Right ventricle myocardium inferior (tissue), 1 donor: Measurements from ENCODE around the gene DGCR6. TPM values are rescaled to one million over a fixed set of nuclear protein-coding genes. Genes with fewer than 3 reads are reported as not detected.
A peak's percentile ranks its signal among the peaks of the same experiment; 100 is the strongest.
"Not testable (repeated sequence)": the region's sequence is repeated elsewhere in the genome, so short reads cannot be mapped to it uniquely, and the experiment has no call there.

ENCODE experiments used
- ATAC-seq: fragments of 200-7000 bp; cut with Tn5 transposase; one replicate; pipeline ENCODE4 v1.9.1; 2020; ENCODE audit warnings: mild to moderate bottlenecking, moderate library complexity
- DNase-seq: peaks from one replicate; pipeline ENCODE4 v3.0.0; 2021; ENCODE audit errors: missing footprints
- intact Hi-C: fragments of 100-400 bp; cut with DNase I; formaldehyde crosslinking; loops from one replicate; pipeline ENCODE4 v1.11.0; 2022
- total RNA-seq: library from RNA; stranded (reverse); fragmentation: NEBNext Ultra II Directional; extraction: Animal tissue kit (Norgen Biotek cat#: 25700); gene quantifications from one replicate; pipeline ENCODE4 v1.2.1, GENCODE V29; 2021
- donor health status: DM: no; HTN: yes; CAD: no; lungs with severe emphysema.

The DGCR6 gene
- total RNA-seq, 1 donor from 2014 or later = 8.0 TPM

DNA sequence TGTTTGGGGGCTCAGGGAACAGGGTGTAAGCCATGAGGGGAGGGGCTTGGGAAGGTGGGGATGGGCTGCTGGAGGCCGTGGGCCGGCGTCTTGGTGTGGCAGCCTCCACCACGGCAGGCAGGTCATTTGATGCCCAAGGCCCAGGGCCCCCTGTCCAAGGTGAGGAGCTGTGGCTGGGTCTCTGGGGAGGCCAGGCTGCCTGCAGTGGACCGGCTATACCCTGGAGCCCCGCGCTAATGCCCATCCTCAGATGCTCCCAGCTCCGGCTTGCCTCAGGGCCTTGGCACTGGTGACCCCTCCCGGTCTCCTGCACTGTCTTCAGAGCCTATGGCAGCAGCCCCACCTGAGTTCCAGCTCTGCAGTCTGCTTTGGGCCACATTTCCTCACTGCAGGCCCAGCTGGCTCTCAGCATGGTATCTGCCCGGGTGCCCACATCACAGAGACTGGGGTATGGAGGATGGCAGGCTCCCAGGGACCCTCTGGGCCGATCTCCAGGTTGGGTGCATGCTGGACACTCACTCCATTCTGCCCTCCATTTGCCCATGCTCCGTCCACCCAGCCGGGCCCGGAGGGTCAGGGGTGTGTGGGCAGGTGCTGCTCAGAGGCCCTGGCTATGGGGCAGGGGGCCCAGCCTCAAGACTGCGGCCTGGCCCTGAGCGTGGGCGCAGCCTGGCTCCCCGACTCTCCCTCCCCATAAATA is 51.7 kb downstream of the DGCR6 start:
- ATAC-seq, intact Hi-C loops: not testable (repeated sequence)
- peak; percentile 11 for DNase-seq

DNA sequence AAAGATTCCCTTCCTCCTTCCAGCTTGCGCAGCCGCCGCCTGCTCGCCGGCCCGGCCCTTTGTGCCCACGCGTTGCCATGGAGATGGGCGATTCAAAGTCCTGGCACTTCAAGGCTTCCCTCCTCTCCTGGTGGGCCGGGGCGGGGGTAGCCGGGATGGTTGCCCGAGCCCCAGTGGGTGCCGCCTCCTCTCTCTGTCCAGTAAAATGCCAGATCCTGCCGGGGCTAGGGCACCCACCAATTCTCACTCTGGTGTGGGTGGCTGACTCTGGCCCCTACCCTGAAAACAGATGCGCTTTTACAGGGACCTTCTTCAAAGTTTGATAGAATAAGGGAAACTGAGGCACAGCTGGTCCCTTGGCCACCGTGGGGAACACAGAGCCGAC is 52.2 kb downstream of the DGCR6 start:
- intact Hi-C loops, ATAC-seq: not testable (repeated sequence)
- peak; percentile 40 for DNase-seq

GRCh38 chr22:18958738-18959137 is 52.6 kb downstream of the DGCR6 start:
- ATAC-seq, intact Hi-C loops: not testable (repeated sequence)
- peak; percentile 27 for DNase-seq

GRCh38 chr22:18959266-18959665 is 53.1 kb downstream of the DGCR6 start:
- DNase-seq = peak; percentile 27
- ATAC-seq, intact Hi-C loops: not testable (repeated sequence)

GRCh38 chr22:18959741-18960140 is 53.6 kb downstream of the DGCR6 start:
- intact Hi-C loops, ATAC-seq: not testable (repeated sequence)
- DNase-seq = peak; percentile 42

GRCh38 chr22:18960166-18960820 is 54.2 kb downstream of the DGCR6 start:
- ATAC-seq, intact Hi-C loops: not testable (repeated sequence)
- peak; percentile 15 for DNase-seq

DNA sequence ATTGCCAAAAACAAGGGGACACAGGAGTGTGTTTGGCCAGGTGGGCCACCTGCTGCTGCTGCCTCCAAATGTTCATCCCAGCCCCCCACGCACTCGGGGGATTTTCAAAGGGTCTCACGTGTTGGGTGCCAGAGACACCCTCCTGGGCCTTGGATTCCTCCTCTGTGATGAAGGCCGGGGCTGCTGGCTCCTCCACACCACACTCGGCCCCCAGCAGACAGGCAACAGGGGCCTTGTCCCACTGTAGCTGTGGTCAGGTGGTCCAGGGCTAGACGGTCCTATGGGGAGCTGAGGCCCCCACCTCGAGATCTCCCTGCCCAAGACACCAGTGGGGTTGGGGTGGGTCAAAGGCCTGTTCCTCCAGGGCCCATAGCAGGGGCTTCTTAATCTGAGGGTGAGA is 55.1 kb downstream of the DGCR6 start:
- intact Hi-C loops, ATAC-seq: not testable (repeated sequence)
- peak; percentile 39 for DNase-seq

Other genes with a start within 250 kb of the DGCR6 start
- 7.4 TPM for gene PRODH, start 30.0 kb downstream of the DGCR6 start, total RNA-seq
- 29.9 TPM for gene DGCR2, start 216.1 kb downstream of the DGCR6 start, total RNA-seq
- gene TSSK2, start 225.0 kb downstream of the DGCR6 start, total RNA-seq = not detected
- gene ESS2, start 238.3 kb downstream of the DGCR6 start, total RNA-seq = 8.8 TPM
- not detected for gene GSC2, start 244.0 kb downstream of the DGCR6 start, total RNA-seq